ENCODE results near the gene STK24.

DNA sequence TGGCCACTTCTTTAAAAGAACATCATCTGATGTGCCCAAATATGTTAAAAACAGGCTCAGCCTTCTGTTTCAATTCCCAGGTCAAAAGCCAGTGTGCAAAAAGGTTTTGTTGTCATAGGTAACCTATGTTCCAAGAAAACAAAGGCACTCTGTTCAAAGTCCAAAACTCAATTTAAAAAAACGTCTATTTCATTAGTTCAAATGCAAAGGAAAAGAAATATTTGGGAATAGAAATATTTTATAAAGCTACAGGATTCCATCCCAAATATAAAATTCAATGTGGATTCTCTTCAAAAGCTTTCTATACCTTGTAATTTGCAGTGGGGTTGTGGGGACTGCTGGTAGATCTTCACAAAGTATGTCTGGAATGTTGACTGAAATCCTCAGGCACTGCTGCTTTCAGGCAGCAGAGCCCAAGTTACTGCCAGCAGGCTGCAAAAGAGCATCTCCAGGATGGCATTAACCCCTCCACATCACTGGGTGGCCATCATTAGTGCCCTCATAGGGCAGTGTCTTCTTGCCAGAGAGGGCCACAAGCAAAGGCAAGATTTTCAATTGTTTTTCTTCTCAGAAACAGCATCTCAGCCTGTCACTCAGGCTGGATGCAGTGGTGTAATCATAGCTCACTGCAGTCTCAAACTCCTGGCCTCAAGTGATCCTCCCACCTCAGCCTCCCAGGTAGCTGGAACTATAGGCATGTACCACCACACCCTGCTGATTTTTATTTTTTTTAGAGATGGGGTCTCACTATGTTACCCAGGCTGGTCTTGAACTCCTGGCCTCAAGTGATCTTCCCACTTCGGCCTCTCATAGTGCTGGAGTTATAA lies 22.8 kb upstream of the STK24 start:
- TF ChIP-seq REST (IDR thresholded peaks at IDR 0.05; ENCODE audit: low read depth) (no peak), YY1 (IDR thresholded peaks at IDR 0.05; ENCODE audit: low read depth) (no peak), CEBPB (IDR thresholded peaks at IDR 0.05) (no peak), FOXM1 (IDR thresholded peaks at IDR 0.05; ENCODE audit: borderline replicate concordance, low read depth) (no peak), EP300 (IDR thresholded peaks at IDR 0.05; ENCODE audit: borderline replicate concordance) (no peak), MAX (IDR thresholded peaks at IDR 0.05) (no peak), CREB1 (IDR thresholded peaks at IDR 0.05; ENCODE audit: low read depth) (no peak), RAD21 (IDR thresholded peaks at IDR 0.05; ENCODE audit: low read depth) (no peak), TEAD4 (IDR thresholded peaks at IDR 0.05) (peak; percentile 67), TAF1 (IDR thresholded peaks at IDR 0.05; ENCODE audit: low read depth) (no peak), EGR1 (IDR thresholded peaks at IDR 0.05) (no peak), NFIC (IDR thresholded peaks at IDR 0.05) (no peak), TCF12 (IDR thresholded peaks at IDR 0.05; ENCODE audit: low read depth) (no peak)
- TF ChIP-seq, protein P1, sequence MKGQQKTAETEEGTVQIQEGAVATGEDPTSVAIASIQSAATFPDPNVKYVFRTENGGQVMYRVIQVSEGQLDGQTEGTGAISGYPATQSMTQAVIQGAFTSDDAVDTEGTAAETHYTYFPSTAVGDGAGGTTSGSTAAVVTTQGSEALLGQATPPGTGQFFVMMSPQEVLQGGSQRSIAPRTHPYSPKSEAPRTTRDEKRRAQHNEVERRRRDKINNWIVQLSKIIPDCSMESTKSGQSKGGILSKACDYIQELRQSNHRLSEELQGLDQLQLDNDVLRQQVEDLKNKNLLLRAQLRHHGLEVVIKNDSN (IDR thresholded peaks at IDR 0.05) = no peak
